Endothelial cell of umbilical vein (primary cell): ENCODE results near the gene APOL5. TPM values are rescaled to one million over a fixed set of nuclear protein-coding genes. Genes with fewer than 3 reads are reported as not detected.

Source experiments
- BruUV-seq: library from RNA; stranded (reverse); fragments of 400-500 nt; replicated peaks from 2 replicates; lab custom pipeline; 2021; lab: Mats Ljungman, UMichigan
- CTCF ChIA-PET: fragments of 300-600, 350-600 bp; sonication (Branson Sonifier 250); formaldehyde crosslinking; loops from one replicate; lab custom pipeline; 2021; ENCODE audit warnings: antibody characterized with exemption, inconsistent platforms; lab: Charles Lee
- POLR2A ChIA-PET: fragments of 300-600, 350-600 bp; sonication (Branson Sonifier 250); formaldehyde crosslinking; loops from one replicate; lab custom pipeline; 2021; ENCODE audit warnings: antibody characterized with exemption, inconsistent platforms; lab: Charles Lee
- DNase-seq: peaks from one replicate; pipeline ENCODE4 v3.0.0-alpha.2; 2011; ENCODE audit warnings: low read depth, low spot score
- FAIRE-seq: peaks from 2 replicates; lab custom pipeline; 2011; peaks lifted over from hg19 to GRCh38; lab: Jason Lieb, UNC
- H2AFZ ChIP-seq: 2 replicates; pipeline ENCODE4 v1.6.0; 2012; ENCODE audit warnings: low read depth, low read length, control low read depth, inconsistent platforms
- H3K27ac ChIP-seq: 2 replicates; pipeline ENCODE4 v1.5.1; 2011; ENCODE audit warnings: low read depth, mild to moderate bottlenecking, control low read depth, low read length, moderate library complexity; ENCODE audit not compliant: insufficient read depth
- H3K27me3 ChIP-seq, 2 experiments: 2 replicates each; pipeline versions ENCODE4 v1.6.0 to v1.6.1; 2011; ENCODE audit warnings: low read length in 2 of 2, mixed read lengths in 1 of 2; ENCODE audit not compliant: control insufficient read depth in 2 of 2, insufficient read depth in 2 of 2
- H3K36me3 ChIP-seq, 2 experiments: 2 replicates in 1 of 2; 3 replicates in 1 of 2; pipeline ENCODE4 v1.5.1; 2011; ENCODE audit warnings: low read length in 2 of 2, mild to moderate bottlenecking in 1 of 2, moderate library complexity in 1 of 2; ENCODE audit not compliant: control insufficient read depth in 2 of 2, insufficient read depth in 2 of 2; ENCODE audit errors: extremely low read depth in 1 of 2
- H3K4me1 ChIP-seq: 3 replicates; pipeline ENCODE4 v1.5.1; 2011; ENCODE audit warnings: mild to moderate bottlenecking, low read length; ENCODE audit not compliant: control insufficient read depth, insufficient read depth; ENCODE audit errors: extremely low read depth
- H3K4me2 ChIP-seq: 2 replicates; pipeline ENCODE4 v1.6.1; 2011; ENCODE audit warnings: low read length, control low read depth, mixed read lengths; ENCODE audit not compliant: insufficient read depth
- H3K4me3 ChIP-seq, 3 experiments: fragments of 200-600 bp in 1 of 3; sonication (generic), shearing (Covaris generic) in 1 of 3; replicated peaks in 1 of 3; 2 replicates each; pipeline ENCODE4 v1.5.1; 2011 to 2016; ENCODE audit warnings: control low read depth in 3 of 3, low read length in 3 of 3, mild to moderate bottlenecking in 2 of 3, inconsistent platforms in 1 of 3, low read depth in 1 of 3, moderate library complexity in 1 of 3; ENCODE audit not compliant: insufficient read depth in 1 of 3
- H3K79me2 ChIP-seq: 2 replicates; pipeline ENCODE4 v1.6.0; 2012; ENCODE audit warnings: low read length, inconsistent platforms; ENCODE audit not compliant: control insufficient read depth, insufficient read depth
- H3K9ac ChIP-seq: replicated peaks from 2 replicates; pipeline ENCODE3; 2011; ENCODE audit warnings: low read length, control low read depth; ENCODE audit not compliant: insufficient read depth; ENCODE audit errors: extremely low read depth
- H3K9me1 ChIP-seq: replicated peaks from 3 replicates; pipeline ENCODE4 v1.6.0; 2011; ENCODE audit warnings: mild to moderate bottlenecking, low read length; ENCODE audit not compliant: control insufficient read depth, insufficient read depth; ENCODE audit errors: extremely low read depth
- H3K9me3 ChIP-seq: replicated peaks from 2 replicates; pipeline ENCODE4 v1.5.1; 2012; ENCODE audit warnings: low read length, inconsistent platforms; ENCODE audit not compliant: control insufficient read depth, insufficient read depth
- H4K20me1 ChIP-seq: replicated peaks from 2 replicates; pipeline ENCODE3; 2011; ENCODE audit warnings: mild to moderate bottlenecking, low read length; ENCODE audit not compliant: control insufficient read depth, insufficient read depth; ENCODE audit errors: extremely low read depth
- EZH2 ChIP-seq: IDR thresholded peaks from 2 replicates; pipeline ENCODE4 v1.6.1; 2012; ENCODE audit warnings: borderline replicate concordance, low read depth, mild to moderate bottlenecking, moderate library complexity, low read length, inconsistent platforms; ENCODE audit not compliant: severe bottlenecking
- FOS ChIP-seq: IDR thresholded peaks from 2 replicates; pipeline ENCODE4 v1.6.1; 2011; ENCODE audit warnings: mild to moderate bottlenecking, low read length, moderate library complexity, borderline replicate concordance; ENCODE audit not compliant: insufficient read depth
- GATA2 ChIP-seq: IDR thresholded peaks from 2 replicates; pipeline ENCODE4 v1.7.0; 2011; ENCODE audit warnings: low read depth, mild to moderate bottlenecking, moderate library complexity, mixed read lengths, low read length; ENCODE audit not compliant: insufficient read length, insufficient read depth
- JUN ChIP-seq: IDR thresholded peaks from 2 replicates; pipeline ENCODE4 v1.6.1; 2011; ENCODE audit warnings: borderline replicate concordance, low read depth; ENCODE audit not compliant: insufficient read length, insufficient read depth
- MYC ChIP-seq: IDR thresholded peaks from one replicate; pipeline ENCODE4 v1.6.1; 2011; ENCODE audit warnings: mild to moderate bottlenecking, low read depth, low read length
- POLR2A ChIP-seq: IDR thresholded peaks from 2 replicates; pipeline ENCODE4 v1.6.1; 2012; ENCODE audit warnings: low read depth, mild to moderate bottlenecking, control low read depth, low read length
- POLR2AphosphoS5 ChIP-seq: IDR thresholded peaks from 2 replicates; pipeline ENCODE4 v1.6.1; 2012; ENCODE audit warnings: low read depth, mild to moderate bottlenecking, control low read depth, low read length, moderate library complexity; ENCODE audit not compliant: insufficient read depth
- dilution Hi-C: fragments of 300-500 bp; cut with MboI; formaldehyde crosslinking; loops from one replicate; pipeline ENCODE4 v1.15.0; 2019; ENCODE audit warnings: low sequenced_read_pairs; ENCODE audit not compliant: extremely low pct_ligation_motif_present
- intact Hi-C: fragments of 100-400 bp; cut with micrococcal nuclease; formaldehyde crosslinking; loops from one replicate; pipeline ENCODE4 v1.10.0; 2022
- polyA plus RNA-seq, 4 experiments: library from polyadenylated mRNA; depleted of rRNA in 3 of 4; stranded (reverse) in 3 of 4; unstranded in 1 of 4; fragments of >200 nt; gene quantifications; 2 replicates each; pipeline versions ENCODE4 v1.2.1 to v1.2.3, GENCODE V29; 2011 to 2012; ENCODE audit warnings: missing spikeins in 1 of 4
- total RNA-seq: library from RNA; stranded (reverse); gene quantifications from 2 replicates; pipeline ENCODE4 v1.2.3, GENCODE V29; 2021
- TF ChIP-seq, protein P1 (sequence below): IDR thresholded peaks from 2 replicates; pipeline ENCODE4 v1.6.1; 2011; ENCODE audit not compliant: insufficient read depth, insufficient read length
- TF ChIP-seq, protein P2 (sequence below), 2 donors: IDR thresholded peaks; 1 replicate in 1 of 2; 2 replicates in 1 of 2; pipeline ENCODE4 v1.5.1; 2011; ENCODE audit warnings: low read length in 2 of 2, mild to moderate bottlenecking in 2 of 2, moderate library complexity in 2 of 2, control low read depth in 1 of 2, inconsistent platforms in 1 of 2, low read depth in 1 of 2; ENCODE audit not compliant: insufficient read depth in 1 of 2; ENCODE audit errors: extremely low read depth in 1 of 2

APOL5 gene
- total and polyA plus RNA-seq, 2 donors (not counting 3 experiments of a cell fraction or from before 2014, with no cell fraction given) = not detected

DNA sequence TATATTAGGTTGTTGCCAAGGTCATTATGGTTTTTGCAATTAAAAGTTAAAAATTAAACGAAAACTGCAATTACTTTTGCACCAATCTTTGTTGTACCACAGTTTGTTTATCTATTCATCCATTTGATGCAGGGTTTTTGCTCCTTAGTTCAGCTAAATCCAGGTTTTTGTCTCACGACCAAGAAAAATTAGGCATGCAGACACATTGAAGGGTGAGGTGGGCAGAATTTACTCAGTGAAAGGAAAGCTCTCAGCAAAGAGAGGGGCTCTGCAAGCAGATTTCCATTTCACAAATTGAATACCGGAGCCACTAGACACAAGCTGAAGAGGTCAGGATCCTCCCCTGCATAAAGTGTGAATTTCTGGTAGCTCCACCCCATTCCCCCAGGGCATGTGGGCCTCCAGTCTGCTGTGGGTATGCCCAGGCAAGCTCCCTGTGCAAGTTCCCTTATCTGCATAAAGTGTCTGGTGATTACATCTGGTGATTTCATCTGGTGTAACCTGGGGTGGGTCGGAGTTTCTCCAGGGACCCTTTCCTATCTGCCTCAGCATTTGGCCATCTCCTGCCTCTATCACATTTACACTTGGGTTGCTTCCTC is 36.1 kb upstream of the APOL5 start:
- Histone ChIP-seq H3K9me3 (no peaks in the 10 kb centered on the region), H3K27ac (no peak overlapping the region), H3K4me2 (no peak overlapping the region), H3K4me3 (no peak overlapping the region), H2AFZ (no peak overlapping the region), H3K4me1 (no peaks in the 10 kb centered on the region), H3K79me2 (no peaks in the 10 kb centered on the region), H3K9me1 (no peaks in the 10 kb centered on the region), H3K27me3 (peaks cover 5 to 17% of the 10 kb centered on the region in 2 experiments), H4K20me1 (no peaks in the 10 kb centered on the region), H3K36me3 (no peaks in the 10 kb centered on the region), H3K9ac (no peak overlapping the region)
- TF ChIP-seq JUN (no peak), POLR2AphosphoS5 (no peak), MYC (no peak), EZH2 (no peak), GATA2 (no peak), POLR2A (no peak), FOS (no peak)
- TF ChIP-seq, protein P1, sequence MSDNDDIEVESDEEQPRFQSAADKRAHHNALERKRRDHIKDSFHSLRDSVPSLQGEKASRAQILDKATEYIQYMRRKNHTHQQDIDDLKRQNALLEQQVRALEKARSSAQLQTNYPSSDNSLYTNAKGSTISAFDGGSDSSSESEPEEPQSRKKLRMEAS = no peak
- TF ChIP-seq, protein P2, sequence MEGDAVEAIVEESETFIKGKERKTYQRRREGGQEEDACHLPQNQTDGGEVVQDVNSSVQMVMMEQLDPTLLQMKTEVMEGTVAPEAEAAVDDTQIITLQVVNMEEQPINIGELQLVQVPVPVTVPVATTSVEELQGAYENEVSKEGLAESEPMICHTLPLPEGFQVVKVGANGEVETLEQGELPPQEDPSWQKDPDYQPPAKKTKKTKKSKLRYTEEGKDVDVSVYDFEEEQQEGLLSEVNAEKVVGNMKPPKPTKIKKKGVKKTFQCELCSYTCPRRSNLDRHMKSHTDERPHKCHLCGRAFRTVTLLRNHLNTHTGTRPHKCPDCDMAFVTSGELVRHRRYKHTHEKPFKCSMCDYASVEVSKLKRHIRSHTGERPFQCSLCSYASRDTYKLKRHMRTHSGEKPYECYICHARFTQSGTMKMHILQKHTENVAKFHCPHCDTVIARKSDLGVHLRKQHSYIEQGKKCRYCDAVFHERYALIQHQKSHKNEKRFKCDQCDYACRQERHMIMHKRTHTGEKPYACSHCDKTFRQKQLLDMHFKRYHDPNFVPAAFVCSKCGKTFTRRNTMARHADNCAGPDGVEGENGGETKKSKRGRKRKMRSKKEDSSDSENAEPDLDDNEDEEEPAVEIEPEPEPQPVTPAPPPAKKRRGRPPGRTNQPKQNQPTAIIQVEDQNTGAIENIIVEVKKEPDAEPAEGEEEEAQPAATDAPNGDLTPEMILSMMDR (IDR thresholded peaks at IDR 0.05; ENCODE audit: extremely low read depth in 1 of 2, insufficient read depth in 1 of 2, low read depth in 1 of 2, low read length in 2 of 2) = no peak
- FAIRE-seq (no peak), DNase-seq (no peak)
- no TSS peak for BruUV-seq
- intact Hi-C loops (no loop called here), dilution Hi-C loops (no loop called here)
- CTCF ChIA-PET = interaction anchor here (0.8 kb wide), 1 partner anchor 9 kb away, joined by 3 read pairs; no protein-coding TSS in a partner anchor
- POLR2A ChIA-PET = no interaction called here
